Astrocyte (in vitro differentiated cells and primary cell): ENCODE results near the gene MDFIC2. TPM values are rescaled to one million over a fixed set of nuclear protein-coding genes. Genes with fewer than 3 reads are reported as not detected.

Experiments used
- DNase-seq: peaks from one replicate; pipeline ENCODE4 v3.0.0-alpha.2; 2010; ENCODE audit warnings: low read depth
- FAIRE-seq: peaks from 2 replicates; lab custom pipeline; 2011; peaks lifted over from hg19 to GRCh38; lab: Jason Lieb, UNC
- H2AFZ ChIP-seq: 2 replicates; pipeline ENCODE4 v1.6.0; 2012; ENCODE audit warnings: low read depth, low read length, inconsistent platforms
- H3K27ac ChIP-seq: 2 replicates; pipeline ENCODE4 v1.5.1; 2011; ENCODE audit warnings: low read depth, low read length, inconsistent platforms
- H3K27me3 ChIP-seq: 2 replicates; pipeline ENCODE4 v1.6.0; 2011; ENCODE audit warnings: low read length, inconsistent platforms; ENCODE audit not compliant: insufficient read depth
- H3K36me3 ChIP-seq: 2 replicates; pipeline ENCODE4 v1.5.1; 2011; ENCODE audit warnings: low read length, inconsistent platforms; ENCODE audit not compliant: insufficient read depth
- H3K4me1 ChIP-seq: 2 replicates; pipeline ENCODE4 v1.5.1; 2011; ENCODE audit warnings: low read length, inconsistent platforms; ENCODE audit not compliant: insufficient read depth
- H3K4me2 ChIP-seq: 2 replicates; pipeline ENCODE4 v1.6.0; 2012; ENCODE audit warnings: low read length, inconsistent platforms
- H3K4me3 ChIP-seq: 2 replicates; pipeline ENCODE4 v1.5.1; 2011; ENCODE audit warnings: low read depth, mild to moderate bottlenecking, low read length, inconsistent platforms; ENCODE audit not compliant: insufficient read depth
- H3K79me2 ChIP-seq: 2 replicates; pipeline ENCODE4 v1.6.0; 2012; ENCODE audit warnings: mild to moderate bottlenecking, low read length, inconsistent platforms; ENCODE audit not compliant: insufficient read depth
- H3K9ac ChIP-seq: 2 replicates; pipeline ENCODE4 v1.6.0; 2012; ENCODE audit warnings: mild to moderate bottlenecking, low read length, inconsistent platforms
- H3K9me3 ChIP-seq: 2 replicates; pipeline ENCODE4 v1.5.1; 2012; ENCODE audit warnings: low read depth, mild to moderate bottlenecking, low read length, inconsistent platforms; ENCODE audit not compliant: insufficient read depth
- H4K20me1 ChIP-seq: 2 replicates; pipeline ENCODE4 v1.6.0; 2012; ENCODE audit warnings: low read length, inconsistent platforms; ENCODE audit not compliant: insufficient read depth
- H3K27ac Mint-ChIP-seq: one replicate; pipeline ENCODE4 v1.8.0; 2021; ENCODE audit warnings: mild to moderate bottlenecking, mixed read lengths; ENCODE audit not compliant: unreplicated experiment
- H3K27me3 Mint-ChIP-seq: one replicate; pipeline ENCODE4 v1.8.0; 2021; ENCODE audit warnings: low read depth, mixed read lengths; ENCODE audit not compliant: unreplicated experiment
- H3K36me3 Mint-ChIP-seq: one replicate; pipeline ENCODE4 v1.8.0; 2021; ENCODE audit warnings: low read depth, mixed read lengths; ENCODE audit not compliant: unreplicated experiment
- H3K4me1 Mint-ChIP-seq: one replicate; pipeline ENCODE4 v1.8.0; 2021; ENCODE audit warnings: low read depth, mixed read lengths; ENCODE audit not compliant: unreplicated experiment
- H3K4me3 Mint-ChIP-seq: one replicate; pipeline ENCODE4 v1.8.0; 2021; ENCODE audit warnings: mild to moderate bottlenecking, moderate library complexity, mixed read lengths; ENCODE audit not compliant: unreplicated experiment
- H3K9me3 Mint-ChIP-seq: one replicate; pipeline ENCODE4 v1.8.0; 2021; ENCODE audit warnings: mild to moderate bottlenecking, mixed read lengths; ENCODE audit not compliant: unreplicated experiment
- EZH2 ChIP-seq: IDR thresholded peaks from 2 replicates; pipeline ENCODE4 v1.6.1; 2012; ENCODE audit warnings: mild to moderate bottlenecking, low read length, inconsistent platforms; ENCODE audit not compliant: insufficient read depth
- total RNA-seq: library from RNA; stranded (reverse); gene quantifications from 2 replicates; pipeline ENCODE4 v1.2.1, GENCODE V29; 2021
- TF ChIP-seq, protein P1 (sequence below): IDR thresholded peaks from 2 replicates; pipeline ENCODE4 v1.5.1; 2011; ENCODE audit warnings: low read depth, mild to moderate bottlenecking, inconsistent platforms, low read length, moderate library complexity; ENCODE audit not compliant: insufficient read depth

The MDFIC2 gene
- total RNA-seq, 1 donor from 2014 or later, result not detected

- Histone ChIP-seq H3K4me1 (peaks cover 6% of the 10 kb centered on the region), H3K9me3 (no peaks in the 10 kb centered on the region), H3K4me2 (peak overlapping the region; percentile 35), H3K36me3 (no peaks in the 10 kb centered on the region), H2AFZ (no peak overlapping the region), H3K4me3 (no peak overlapping the region), H4K20me1 (no peaks in the 10 kb centered on the region), H3K27me3 (no peaks in the 10 kb centered on the region), H3K79me2 (no peaks in the 10 kb centered on the region), H3K27ac (no peak overlapping the region), H3K9ac (no peak overlapping the region)
- Mint-ChIP-seq H3K4me1 (no peaks in the 10 kb centered on the region), H3K36me3 (no peaks in the 10 kb centered on the region), H3K27ac (no peak overlapping the region), H3K4me3 (no peak overlapping the region), H3K27me3 (no peaks in the 10 kb centered on the region), H3K9me3 (peaks cover 6% of the 10 kb centered on the region)
- no peak for TF ChIP-seq EZH2
- TF ChIP-seq, protein P1, sequence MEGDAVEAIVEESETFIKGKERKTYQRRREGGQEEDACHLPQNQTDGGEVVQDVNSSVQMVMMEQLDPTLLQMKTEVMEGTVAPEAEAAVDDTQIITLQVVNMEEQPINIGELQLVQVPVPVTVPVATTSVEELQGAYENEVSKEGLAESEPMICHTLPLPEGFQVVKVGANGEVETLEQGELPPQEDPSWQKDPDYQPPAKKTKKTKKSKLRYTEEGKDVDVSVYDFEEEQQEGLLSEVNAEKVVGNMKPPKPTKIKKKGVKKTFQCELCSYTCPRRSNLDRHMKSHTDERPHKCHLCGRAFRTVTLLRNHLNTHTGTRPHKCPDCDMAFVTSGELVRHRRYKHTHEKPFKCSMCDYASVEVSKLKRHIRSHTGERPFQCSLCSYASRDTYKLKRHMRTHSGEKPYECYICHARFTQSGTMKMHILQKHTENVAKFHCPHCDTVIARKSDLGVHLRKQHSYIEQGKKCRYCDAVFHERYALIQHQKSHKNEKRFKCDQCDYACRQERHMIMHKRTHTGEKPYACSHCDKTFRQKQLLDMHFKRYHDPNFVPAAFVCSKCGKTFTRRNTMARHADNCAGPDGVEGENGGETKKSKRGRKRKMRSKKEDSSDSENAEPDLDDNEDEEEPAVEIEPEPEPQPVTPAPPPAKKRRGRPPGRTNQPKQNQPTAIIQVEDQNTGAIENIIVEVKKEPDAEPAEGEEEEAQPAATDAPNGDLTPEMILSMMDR, result no peak
- DNase-seq, result peak; percentile 64
- FAIRE-seq, result no peak
These were observed 30.8 kb downstream of the MDFIC2 start for GRCh38 chr3:70281663-70282062.

DNA sequence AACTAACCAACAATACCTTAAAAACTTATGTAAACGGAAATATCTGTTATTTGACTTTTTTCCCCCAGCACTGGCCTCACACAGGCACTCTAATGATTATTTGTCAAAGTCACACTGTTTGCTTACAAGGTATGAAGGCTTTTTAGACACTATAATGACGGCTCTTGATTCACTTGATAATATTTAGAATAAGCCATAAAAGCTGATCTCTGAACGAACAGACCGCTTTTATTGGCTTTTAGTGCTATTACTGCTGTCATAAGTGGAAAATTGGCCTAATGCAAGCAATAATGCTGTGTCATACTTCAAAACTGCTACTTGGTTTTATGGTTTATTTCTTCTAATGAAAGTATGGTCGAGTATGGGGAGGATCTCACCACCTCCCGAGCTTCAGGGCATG is 35.1 kb downstream of the MDFIC2 start:
- no peak for DNase-seq
- H3K27ac ChIP-seq, result no peak overlapping the region
- no peaks in the 10 kb centered on the region for H3K36me3 Mint-ChIP-seq

GRCh38 chr3:70276901-70277300 is 35.5 kb downstream of the MDFIC2 start:
- H3K36me3 Mint-ChIP-seq, result no peaks in the 10 kb centered on the region
- Histone ChIP-seq H2AFZ (no peak overlapping the region), H3K27ac (no peak overlapping the region), H3K9ac (no peak overlapping the region), H3K4me3 (no peak overlapping the region), H3K4me1 (peaks cover 3% of the 10 kb centered on the region), H3K36me3 (no peaks in the 10 kb centered on the region), H3K79me2 (no peaks in the 10 kb centered on the region), H3K27me3 (no peaks in the 10 kb centered on the region), H3K4me2 (no peak overlapping the region), H4K20me1 (no peaks in the 10 kb centered on the region), H3K9me3 (no peaks in the 10 kb centered on the region)
- H3K4me3 Mint-ChIP-seq, result no peak overlapping the region
- no peaks in the 10 kb centered on the region for H3K4me1 Mint-ChIP-seq
- no peak overlapping the region for H3K27ac Mint-ChIP-seq
- FAIRE-seq, result no peak
- H3K27me3 Mint-ChIP-seq, result no peaks in the 10 kb centered on the region
- TF ChIP-seq, protein P1, result no peak
- no peak for TF ChIP-seq EZH2
- H3K9me3 Mint-ChIP-seq, result peaks cover 3% of the 10 kb centered on the region
- no peak for DNase-seq

More for the DNA sequence above, 35.1 kb downstream of the MDFIC2 start:
- Histone ChIP-seq H3K4me2 (no peak overlapping the region), H3K4me3 (no peak overlapping the region), H3K36me3 (no peaks in the 10 kb centered on the region), H3K79me2 (no peaks in the 10 kb centered on the region), H3K4me1 (peaks cover 6% of the 10 kb centered on the region), H3K9me3 (no peaks in the 10 kb centered on the region), H3K9ac (no peak overlapping the region), H3K27me3 (no peaks in the 10 kb centered on the region), H2AFZ (no peak overlapping the region), H4K20me1 (no peaks in the 10 kb centered on the region)
- no peak for FAIRE-seq
- Mint-ChIP-seq H3K4me3 (no peak overlapping the region), H3K27ac (no peak overlapping the region), H3K4me1 (no peaks in the 10 kb centered on the region), H3K9me3 (peaks cover 3% of the 10 kb centered on the region), H3K27me3 (no peaks in the 10 kb centered on the region)
- TF ChIP-seq, protein P1, result no peak
- no peak for TF ChIP-seq EZH2
